ENCODE measurements around the gene ENOX1.
"Not testable (repeated sequence)": the region's sequence is repeated elsewhere in the genome, so short reads cannot be mapped to it uniquely, and the experiment has no call there.

ENOX1 gene

DNA sequence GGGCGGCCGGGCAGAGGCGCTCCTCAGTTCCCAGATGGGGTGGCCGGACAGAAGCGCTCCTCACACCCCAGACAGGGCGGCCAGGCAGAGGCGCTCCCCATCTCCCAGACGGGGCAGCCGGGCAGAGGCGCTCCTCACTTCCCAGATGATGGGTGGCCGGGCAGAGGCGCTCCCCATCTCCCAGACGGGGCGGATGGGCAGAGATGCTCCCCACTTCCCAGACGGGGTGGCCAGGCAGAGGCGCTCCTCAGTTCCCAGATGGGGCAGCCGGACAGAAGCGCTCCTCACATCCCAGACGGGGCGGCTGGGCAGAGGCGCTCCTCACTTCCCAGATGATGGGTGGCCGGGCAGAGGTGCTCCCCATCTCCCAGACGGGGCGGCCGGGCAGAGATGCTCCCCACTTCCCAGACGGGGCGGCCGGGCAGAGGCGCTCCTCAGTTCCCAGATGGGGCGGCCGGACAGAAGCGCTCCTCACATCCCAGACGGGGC is 370.8 kb downstream of the ENOX1 start:
- DNase-seq: not testable (repeated sequence)

DNA sequence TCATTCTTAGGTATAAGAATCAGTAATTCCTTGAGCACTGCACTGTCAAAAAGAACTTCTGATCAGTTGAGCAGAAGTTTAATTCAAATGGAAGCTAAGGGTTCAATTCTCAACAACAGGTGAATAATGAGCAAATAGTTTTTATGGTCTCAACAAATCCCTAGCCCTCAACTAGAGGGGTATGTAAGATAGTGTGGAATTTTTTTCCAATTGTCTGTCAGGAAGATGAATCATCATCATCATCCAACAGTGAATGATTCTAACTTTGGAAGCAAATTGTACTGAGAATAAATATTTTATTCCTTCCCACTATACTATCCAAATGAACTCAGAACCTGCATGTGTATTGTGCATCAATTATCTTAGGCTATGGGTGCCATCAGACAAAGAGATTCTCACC is 372.7 kb downstream of the ENOX1 start:
- DNase-seq: no peak

DNA sequence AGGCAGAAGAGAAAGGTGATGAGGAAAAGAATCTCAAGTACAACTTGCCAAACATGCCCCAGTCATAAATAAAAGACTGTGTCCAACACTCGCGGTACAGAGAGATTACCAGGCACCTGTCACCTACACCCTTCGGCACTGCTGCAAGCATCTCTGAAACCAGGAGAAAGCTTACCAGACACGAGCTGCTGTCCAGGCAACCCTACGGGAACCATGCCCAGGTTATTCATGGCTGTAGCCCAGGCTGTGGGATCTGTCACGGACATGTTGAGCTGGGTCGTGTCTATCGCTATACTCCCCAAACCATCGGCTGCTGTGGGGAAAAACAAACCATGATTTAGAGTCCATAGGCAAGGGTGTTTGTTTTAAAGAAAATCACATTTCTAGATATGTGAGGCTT is 375.0 kb downstream of the ENOX1 start:
- no peak for DNase-seq

DNA sequence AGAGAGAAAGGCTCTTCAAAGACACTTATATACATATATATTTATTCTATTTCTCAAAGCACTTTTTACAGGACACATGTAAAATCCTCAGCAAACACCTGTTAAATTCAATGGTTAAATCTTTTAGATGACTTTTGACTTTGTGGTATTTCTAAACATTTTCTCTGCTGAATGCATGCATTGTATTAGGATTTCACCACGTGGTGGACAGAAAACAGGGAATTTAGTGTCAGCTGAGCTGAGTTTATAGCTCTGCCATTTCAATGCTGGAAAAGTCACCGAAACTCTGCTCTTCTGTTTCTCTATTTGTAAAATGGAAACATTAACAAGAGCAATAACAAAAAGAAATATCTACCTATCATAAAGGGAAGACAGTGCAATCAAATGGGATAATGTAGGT is 375.6 kb downstream of the ENOX1 start:
- DNase-seq: no peak

DNA sequence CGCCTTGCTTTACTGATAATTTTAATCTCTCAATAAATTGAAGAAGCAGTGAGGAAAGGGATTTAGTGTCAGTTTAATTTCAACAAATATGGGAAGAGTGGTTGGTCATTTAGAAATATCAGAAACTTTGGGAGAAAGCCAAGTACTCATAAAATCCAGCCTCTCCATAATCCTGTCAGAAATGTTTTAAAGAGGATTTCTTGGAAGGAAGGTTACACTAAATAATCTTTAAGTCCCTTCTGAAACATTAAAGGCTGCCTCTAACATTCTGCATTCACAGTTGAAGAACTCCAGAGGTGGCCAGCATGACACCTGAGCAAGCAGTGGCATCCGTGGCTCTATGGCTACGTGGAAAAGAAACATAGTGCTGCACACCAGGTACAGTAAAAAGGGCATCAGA is 378.5 kb downstream of the ENOX1 start:
- no peak for DNase-seq

DNA sequence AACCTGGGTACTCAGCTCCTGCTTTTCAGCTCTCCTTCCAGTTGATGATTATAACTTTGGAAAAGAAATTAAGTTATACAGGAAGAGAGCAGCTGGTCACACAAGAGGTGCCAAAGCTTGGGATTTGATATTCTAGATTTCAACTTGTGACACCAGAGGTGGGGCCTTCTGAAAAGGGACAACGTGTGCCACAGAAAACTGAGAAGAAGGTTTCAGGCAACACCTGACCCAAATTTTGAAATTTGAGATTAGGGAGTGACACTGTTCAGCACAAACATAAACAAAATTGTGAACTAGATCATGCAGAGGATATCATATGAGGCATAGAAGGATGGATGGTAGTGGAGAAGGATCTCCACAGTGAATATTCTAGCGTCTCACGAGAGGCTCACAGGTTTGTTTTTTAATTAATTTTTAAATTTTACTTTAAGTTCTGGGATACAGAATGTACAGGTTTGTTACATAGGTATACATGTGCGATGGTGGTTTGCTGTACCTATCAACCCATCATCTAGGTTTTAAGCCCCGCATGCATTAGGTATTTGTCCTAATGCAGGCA is 379.7 kb downstream of the ENOX1 start:
- DNase-seq: no peak

DNA sequence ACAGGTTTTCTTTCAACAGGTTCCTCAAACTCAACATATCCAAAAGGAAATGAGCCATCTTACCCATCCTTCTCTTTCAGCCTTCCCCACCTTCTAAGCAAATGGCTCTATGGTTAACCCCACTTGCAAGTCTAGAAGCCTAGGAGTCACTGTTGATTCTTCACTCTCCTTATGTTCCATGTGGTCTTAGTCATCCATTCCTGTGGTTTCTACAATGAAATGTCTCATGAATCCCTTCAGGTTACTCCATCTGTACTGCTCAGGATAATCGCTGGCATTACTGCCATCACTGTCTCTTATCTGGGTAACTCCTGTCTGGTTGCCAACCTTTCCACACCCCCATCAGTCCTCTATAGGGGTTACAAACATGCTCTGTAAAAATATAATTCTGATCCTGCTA is 381.3 kb downstream of the ENOX1 start:
- DNase-seq: peak; percentile 2

DNA sequence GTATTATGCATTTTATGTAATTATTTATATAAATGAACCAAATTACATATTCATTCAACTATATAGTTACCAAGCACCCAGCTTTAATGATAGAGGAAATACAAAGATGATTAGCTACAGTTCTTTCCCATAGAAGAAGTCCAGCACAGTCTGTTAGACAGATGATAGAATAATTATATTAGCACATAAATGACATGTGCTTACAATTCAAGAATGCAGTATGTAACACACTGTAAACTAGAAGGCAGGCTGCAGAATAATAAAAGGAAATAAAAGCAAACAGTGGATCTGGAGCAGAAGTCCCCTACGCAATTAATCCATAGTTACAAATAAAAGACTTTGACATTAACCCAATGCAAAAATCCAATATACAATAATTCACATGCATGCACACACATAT is 384.4 kb downstream of the ENOX1 start:
- no peak for DNase-seq

DNA sequence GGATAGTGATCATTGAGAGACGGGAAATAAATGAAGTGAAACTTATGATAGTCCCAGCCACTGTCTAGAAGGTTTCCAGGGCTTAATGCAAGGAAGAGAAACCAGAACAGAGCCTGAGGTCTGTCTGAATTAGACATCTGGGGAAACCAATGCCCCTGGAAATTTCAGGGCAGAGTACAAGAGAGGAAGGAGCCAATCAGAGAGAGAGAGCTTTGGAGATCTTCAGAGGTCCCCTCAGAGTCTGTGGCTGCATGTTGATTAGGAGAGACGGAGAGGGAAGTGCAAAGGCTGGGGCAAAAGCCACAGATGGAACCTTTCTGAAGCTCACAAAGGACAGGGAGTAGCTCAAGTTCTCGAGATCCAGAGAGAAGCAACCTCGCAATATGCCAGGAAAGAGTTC is 385.4 kb downstream of the ENOX1 start:
- peak; percentile 95 for DNase-seq

DNA sequence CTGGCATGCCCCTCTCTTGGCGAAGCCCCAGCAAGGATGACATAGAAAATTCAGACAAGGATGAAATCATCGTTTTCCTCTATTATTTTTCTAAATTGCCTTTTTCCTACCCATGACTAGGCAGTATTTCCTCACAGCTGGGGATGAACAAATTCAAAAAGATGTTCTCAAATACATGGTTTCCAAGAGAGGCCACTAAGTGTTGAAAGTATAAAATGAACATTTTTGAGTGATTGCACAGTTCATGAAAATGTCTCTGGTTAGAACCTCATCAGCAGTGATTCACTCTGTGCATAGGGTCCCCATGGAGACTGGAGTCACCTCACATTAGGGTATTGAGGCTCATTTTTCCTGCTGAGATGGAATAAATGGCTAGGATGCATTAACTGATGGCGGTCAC is 389.7 kb downstream of the ENOX1 start:
- no peak for DNase-seq

DNA sequence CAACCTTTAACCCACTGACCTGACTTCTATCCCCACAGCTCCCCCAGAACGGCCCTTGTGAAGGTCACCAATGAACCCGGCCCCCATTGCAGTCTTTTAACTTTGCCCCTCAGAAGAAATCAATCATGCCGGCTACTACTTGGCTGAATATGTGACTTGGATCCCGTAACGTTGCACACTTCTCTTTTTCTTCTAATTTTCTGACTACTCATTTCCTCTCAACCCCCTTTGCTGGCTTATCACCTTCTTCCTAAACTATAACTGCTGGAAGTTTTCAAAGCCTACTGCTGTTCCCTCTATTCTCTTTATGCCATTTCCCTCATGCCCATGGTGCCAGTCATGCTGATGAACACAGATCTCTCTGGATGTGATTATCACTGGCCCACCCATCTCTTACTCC is 395.7 kb downstream of the ENOX1 start:
- peak; percentile 54 for DNase-seq

DNA sequence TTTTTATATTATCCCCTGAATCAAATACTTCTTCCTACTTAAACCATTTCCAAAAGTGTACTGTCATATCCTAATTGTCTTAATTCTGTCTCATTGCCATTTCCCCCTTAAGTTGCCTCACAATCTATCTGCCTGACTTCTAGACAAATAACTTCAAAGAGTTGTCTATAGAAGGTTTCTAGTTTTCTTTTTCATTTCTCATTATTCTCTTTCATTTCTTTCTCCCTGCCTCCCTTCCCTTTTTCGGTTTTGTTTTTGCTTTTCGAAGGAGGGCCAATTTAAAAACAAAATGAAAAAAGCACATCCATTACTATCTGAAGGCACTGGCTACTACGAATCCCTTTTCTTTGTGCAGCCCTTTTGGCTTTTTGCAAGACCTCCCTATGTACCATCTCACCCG is 396.2 kb downstream of the ENOX1 start:
- DNase-seq: peak; percentile 51

DNA sequence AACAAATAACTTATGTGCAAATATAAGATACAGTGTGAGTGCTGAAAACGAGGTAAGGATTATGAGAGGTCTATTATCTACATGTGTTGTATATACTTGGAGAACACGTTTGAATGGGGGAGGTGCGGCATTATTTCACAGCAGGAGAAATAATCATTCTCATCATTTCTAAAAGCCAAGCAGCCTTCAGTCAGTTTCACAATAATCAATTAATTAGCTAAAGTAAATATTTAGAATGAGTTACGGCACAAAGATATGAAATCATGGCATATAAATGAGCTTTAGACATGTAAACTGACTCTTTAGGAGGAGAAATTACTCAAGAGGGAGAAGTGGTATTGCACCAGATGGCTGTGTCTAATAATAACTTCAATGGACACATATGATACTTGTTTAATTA is 396.8 kb downstream of the ENOX1 start:
- no peak for DNase-seq

DNA sequence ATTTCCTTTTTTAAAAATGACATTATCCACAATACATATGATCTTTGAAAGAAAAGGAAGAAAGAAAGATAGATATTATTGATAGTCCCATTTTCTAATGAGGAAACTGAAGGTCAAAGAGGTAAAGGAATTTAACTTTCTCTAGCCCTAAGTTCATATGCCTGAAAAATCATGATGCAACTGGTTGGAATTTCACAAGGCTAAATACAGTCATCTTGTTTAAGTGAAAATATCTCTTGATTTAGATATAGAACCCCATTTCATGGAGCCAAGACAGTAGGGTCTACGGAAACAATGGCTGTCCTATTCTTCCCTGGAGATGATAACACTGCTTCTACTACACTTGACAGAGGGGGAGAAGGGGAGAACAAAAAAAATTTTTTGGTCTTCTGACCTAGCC is 397.2 kb downstream of the ENOX1 start:
- DNase-seq: no peak

DNA sequence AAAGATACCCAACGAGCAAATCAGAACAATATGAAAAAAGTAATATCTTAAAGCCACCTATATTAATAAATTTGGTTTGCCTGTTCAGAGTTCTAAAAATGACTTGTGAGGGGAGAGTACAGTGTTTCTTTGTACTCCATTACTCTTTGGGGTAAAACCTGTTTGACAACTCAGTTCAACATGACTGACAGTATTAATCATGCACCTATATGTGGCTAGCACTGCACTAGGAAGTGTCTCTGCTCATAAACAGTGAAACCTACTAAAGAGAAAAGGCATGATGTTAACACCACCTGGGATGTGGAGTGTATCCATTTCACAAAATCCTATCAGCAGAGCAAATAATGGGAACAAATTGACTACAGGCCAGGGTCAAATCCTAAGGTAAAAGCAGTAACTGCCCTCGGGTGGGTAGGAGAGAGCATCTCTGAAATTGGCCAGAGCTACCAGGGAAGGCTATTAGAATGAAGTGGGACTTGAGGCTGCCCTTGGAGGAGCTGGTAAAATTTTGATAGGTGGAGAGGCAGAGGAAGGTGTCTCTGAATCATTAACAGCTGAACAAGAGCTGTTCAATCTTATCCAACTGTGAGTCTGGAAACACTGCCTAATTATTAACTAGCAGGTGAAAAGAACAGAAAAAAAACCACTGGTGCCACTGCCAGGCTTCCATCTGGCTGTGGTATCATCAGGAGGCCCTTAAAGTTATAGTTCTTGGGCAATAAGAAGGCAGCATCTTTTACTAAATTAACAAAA is 398.3 kb downstream of the ENOX1 start:
- DNase-seq: no peak

DNA sequence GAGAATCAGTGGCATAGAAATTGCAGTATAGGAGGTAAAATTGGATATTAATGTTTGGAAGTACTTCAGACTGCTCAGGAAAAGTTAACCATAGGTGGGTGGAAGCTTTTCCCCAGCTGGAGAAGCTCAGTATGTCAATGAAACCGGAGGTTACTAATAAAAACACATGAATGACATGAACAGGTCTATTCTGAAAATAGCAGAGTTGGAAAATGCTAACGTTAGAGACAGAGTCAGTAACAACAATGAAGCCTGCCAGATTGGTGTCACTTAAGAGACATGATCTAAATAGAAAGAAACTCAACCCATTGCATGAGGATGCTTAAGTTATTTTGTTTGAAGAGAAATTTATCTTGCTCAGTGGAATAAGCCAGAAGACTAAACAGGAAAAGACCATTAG is 398.9 kb downstream of the ENOX1 start:
- no peak for DNase-seq

DNA sequence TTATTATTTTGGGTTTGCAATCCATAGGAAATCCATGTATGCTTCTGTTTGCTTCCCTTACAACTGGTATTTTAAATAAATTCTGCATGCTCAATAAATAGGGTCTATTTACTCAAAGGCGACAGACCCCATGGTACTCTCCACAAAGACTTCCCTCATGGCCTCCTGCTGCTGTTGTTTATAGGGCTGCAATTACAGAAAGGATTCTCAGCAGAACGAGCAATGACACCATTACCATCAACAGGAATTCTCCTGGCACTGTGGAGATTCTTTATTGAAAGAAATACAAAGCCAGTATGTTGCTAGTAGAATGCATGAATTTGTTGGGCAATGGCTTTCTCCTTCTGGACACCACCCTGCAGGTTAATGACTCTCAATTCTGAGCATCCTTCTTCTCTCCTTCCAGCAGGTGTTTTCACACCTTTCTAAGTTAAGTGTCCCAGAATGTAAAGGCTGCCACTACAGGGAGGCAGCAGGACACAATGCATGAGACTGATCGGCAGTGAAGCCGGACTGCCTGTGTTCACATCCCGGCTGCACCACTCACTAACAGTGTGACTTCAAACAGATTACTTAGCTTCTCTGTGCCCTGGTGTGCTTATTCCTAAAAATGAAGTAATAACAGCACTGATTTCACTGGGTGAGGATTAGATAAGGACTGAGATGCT is 403.1 kb downstream of the ENOX1 start:
- DNase-seq: no peak

DNA sequence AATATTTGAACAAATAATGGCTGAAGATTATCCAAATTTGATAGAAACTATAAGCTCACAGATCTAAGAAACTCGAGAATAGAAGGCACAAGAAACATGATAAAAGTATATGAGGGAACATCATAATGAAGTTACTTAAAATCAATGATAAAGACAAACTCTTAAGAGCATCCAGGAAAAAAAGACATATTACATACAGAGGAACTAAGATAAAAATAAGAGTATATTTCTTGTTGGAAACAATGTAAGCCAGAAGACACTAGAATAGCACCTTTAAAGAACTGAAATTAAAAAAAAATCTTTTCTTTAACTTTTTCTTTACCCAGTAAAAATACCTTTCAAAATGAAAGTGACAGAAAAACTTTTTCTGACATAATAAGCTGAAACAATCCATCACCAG is 407.0 kb downstream of the ENOX1 start:
- no peak for DNase-seq

DNA sequence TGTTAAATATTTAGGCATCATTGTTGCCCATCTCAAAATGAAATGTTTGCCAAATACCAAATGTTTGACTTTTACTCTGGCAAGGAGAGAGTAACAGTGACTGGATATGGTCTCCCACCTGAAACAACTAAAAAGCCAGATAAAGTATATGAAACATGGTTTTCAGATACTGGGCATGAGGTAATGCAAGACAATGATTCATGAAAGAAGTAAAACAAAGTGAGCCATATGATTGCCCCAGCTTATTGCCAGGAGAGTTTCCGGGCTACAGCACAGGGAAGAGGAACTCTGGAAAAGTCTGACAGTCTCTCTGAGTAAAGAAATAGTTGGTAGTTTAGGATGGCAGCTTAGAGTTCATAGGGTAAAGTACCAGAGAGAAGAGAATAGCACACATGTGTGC is 408.8 kb downstream of the ENOX1 start:
- peak; percentile 44 for DNase-seq

DNA sequence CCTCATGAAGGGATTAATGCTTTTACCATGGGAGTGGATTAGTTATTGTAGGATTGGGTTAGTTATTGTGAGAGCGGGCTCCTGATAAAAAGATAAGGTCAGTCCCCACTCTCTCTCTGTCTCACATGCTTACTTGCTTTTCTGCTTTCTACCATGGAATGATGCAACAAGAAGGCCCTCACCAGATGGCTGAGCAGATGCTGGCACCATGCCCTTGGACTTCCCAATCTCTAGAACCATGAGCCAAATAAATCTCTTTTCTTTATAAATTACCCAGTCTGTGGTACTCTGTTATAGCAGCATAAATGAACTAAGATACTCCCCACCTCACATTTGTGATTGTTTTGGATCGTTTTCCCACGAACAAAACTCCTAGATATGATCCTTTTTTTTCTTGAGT is 409.6 kb downstream of the ENOX1 start:
- DNase-seq: no peak

DNA sequence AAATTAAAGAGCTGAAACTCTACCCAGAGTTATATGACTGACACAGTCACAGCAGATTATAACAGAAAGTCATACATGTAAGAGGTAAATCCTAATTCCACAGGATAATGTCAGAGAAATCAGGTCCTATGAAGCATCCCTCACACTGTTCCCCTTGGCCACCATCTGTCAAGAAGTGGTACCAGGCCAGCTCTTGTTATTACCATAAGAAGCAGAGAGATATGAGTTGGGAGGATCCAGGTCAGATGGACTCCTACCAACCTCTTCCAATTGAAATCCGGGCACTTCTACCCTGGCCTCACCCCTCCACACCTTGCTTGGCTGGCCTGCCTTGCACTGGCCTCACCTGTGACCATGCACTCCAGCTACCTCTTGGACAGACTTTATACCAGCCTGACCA is 410.2 kb downstream of the ENOX1 start:
- no peak for DNase-seq

DNA sequence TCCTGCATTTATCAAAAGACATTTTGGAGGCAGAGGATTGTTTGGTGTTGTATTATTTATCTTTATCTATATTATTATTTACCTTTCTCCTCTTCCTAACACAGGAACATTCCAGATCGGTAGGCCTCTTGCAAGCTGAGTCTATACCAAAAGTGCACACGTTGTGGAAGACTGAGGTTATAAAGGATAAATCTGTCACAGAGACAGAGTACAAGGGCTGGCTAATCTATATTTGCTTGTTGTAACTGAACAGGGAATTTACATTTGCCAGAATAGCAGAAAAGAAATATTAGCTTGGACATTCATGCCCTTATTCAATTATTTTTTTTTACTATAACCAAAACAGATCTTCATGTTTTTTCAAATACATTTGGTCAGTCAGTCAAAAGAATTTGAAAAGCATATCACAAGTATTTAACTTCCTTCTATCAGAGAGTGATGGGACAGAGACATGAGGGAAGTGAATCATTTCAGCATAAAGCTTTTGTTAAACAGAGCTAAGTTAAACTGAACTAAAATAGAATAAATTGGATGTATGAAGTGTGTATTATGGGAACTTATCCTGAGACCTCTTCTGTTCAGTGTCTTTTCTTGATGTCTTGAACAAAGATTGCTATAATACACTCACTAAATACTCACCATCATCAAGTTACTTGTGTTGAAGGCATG is 410.8 kb downstream of the ENOX1 start:
- peak; percentile 3 for DNase-seq

DNA sequence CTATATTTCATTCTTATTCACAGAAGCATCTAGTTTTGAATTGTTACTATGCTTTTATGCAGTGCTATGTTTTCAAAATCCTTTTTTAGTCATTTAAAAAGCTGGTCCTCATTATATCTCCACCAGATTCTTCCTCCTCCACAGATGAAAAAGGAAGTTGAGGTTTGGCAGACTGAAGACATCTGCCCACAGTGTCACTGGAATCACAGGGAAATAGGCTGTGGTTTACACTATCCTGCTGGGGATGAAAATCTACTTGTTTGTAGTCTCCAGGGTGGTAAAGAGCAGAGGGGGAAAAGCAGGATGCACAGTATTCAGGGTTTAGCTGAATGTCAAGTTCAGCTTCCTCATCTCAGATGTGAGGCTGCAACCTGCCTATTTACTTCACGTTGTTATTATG is 412.2 kb downstream of the ENOX1 start:
- peak; percentile 94 for DNase-seq

DNA sequence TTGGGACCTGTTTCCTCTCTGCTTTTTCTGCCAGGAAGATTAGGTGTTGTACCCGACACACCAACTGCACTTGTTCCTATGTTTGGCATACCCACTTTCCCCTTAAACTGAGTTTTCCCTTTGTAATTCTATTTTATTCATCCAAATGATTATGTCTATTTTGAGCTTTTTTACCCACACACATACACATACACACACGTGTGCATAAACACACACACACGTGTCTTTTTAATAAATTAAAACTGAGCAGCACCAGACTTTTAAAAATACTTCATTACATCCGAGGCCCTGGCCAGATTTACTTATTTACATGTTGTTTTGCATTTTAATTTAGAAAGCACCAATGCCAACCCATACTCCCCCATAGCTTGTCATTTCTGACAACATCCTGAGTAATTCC is 413.4 kb downstream of the ENOX1 start:
- no peak for DNase-seq

All from MV-4-11 (cell line).